HepG2 (cell line): ENCODE data around the gene ZNF284. TPM values are rescaled to one million over a fixed set of nuclear protein-coding genes. Genes with fewer than 3 reads are reported as not detected.
A peak's percentile ranks its signal among the peaks of the same experiment; 100 is the strongest.

ENCODE experiments used
- CHD4 ChIP-seq: fragments of 200-600 bp; sonication (generic); IDR thresholded peaks from 2 replicates; pipeline ENCODE4 v1.7.0; 2017; ENCODE audit warnings: mild to moderate bottlenecking, low read length, borderline replicate concordance
- IKZF1 ChIP-seq: fragments of 450-650 bp; IDR thresholded peaks from 2 replicates; pipeline ENCODE4 v1.7.1; 2016
- JUN ChIP-seq: sonication (generic); formaldehyde crosslinking; IDR thresholded peaks from 2 replicates; pipeline ENCODE4 v1.4.0; 2020; ENCODE audit warnings: mild to moderate bottlenecking, missing genetic modification reagents
- KLF9 ChIP-seq: IDR thresholded peaks from 2 replicates; pipeline ENCODE4 v1.6.1; 2016; ENCODE audit warnings: low read depth
- MXI1 ChIP-seq: IDR thresholded peaks from 3 replicates; pipeline ENCODE4 v1.6.1; 2012; ENCODE audit warnings: low read depth, low read length, inconsistent platforms, borderline replicate concordance
- ONECUT2 ChIP-seq: sonication (generic); formaldehyde crosslinking; IDR thresholded peaks from 2 replicates; pipeline ENCODE4 v1.4.0; 2020; ENCODE audit warnings: missing genetic modification reagents
- SIN3A ChIP-seq: IDR thresholded peaks from 2 replicates; pipeline ENCODE4 v1.6.1; 2011; ENCODE audit warnings: low read depth, mild to moderate bottlenecking, control low read depth, low read length, borderline replicate concordance
- SMAD3 ChIP-seq: sonication (generic); formaldehyde crosslinking; IDR thresholded peaks from 2 replicates; pipeline ENCODE4 v1.4.0; 2020; ENCODE audit warnings: missing genetic modification reagents
- SNAPC2 ChIP-seq: sonication (generic); formaldehyde crosslinking; IDR thresholded peaks from 2 replicates; pipeline ENCODE4 v1.8.1; 2022; ENCODE audit warnings: mild to moderate bottlenecking, missing genetic modification reagents
- TSC22D2 ChIP-seq: sonication (generic); formaldehyde crosslinking; IDR thresholded peaks from 2 replicates; pipeline ENCODE4 v1.5.1; 2020; ENCODE audit warnings: missing genetic modification reagents, mild to moderate bottlenecking, borderline replicate concordance
- ZBTB21 ChIP-seq: sonication (generic); formaldehyde crosslinking; IDR thresholded peaks from 2 replicates; pipeline ENCODE4 v1.4.0; 2020; ENCODE audit warnings: missing genetic modification reagents
- ZMAT5 ChIP-seq: sonication (generic); formaldehyde crosslinking; IDR thresholded peaks from 2 replicates; pipeline ENCODE4 v1.5.0; 2020; ENCODE audit warnings: mild to moderate bottlenecking, low read depth, missing genetic modification reagents, borderline replicate concordance
- ZNF24 ChIP-seq: fragments of 450-650 bp; IDR thresholded peaks from 2 replicates; pipeline ENCODE4 v1.6.1; 2017; ENCODE audit warnings: antibody characterized with exemption, mild to moderate bottlenecking
- ZNF33A ChIP-seq: sonication (generic); formaldehyde crosslinking; IDR thresholded peaks from 2 replicates; pipeline ENCODE4 v1.5.1; 2020; ENCODE audit warnings: missing genetic modification reagents, mild to moderate bottlenecking, moderate library complexity, borderline replicate concordance
- ZNF407 ChIP-seq: sonication (generic); formaldehyde crosslinking; IDR thresholded peaks from one replicate; pipeline ENCODE4 v1.5.1; 2020; ENCODE audit warnings: mild to moderate bottlenecking, missing genetic modification reagents; ENCODE audit errors: not compliant biosample characterization
- ZNF530 ChIP-seq: sonication (generic); formaldehyde crosslinking; IDR thresholded peaks from 2 replicates; pipeline ENCODE4 v1.5.0; 2020; ENCODE audit warnings: low read depth, mild to moderate bottlenecking, missing genetic modification reagents
- ZNF558 ChIP-seq: sonication (generic); formaldehyde crosslinking; IDR thresholded peaks from 2 replicates; pipeline ENCODE4 v1.9.0; 2022; ENCODE audit warnings: mild to moderate bottlenecking, missing genetic modification reagents, borderline replicate concordance
- ZNF775 ChIP-seq: sonication (generic); formaldehyde crosslinking; IDR thresholded peaks from 2 replicates; pipeline ENCODE4 v1.4.0; 2020; ENCODE audit warnings: missing genetic modification reagents, mild to moderate bottlenecking, moderate library complexity, borderline replicate concordance
- ZSCAN30 ChIP-seq: sonication (generic); formaldehyde crosslinking; IDR thresholded peaks from 2 replicates; pipeline ENCODE4 v1.5.0; 2020; ENCODE audit warnings: mild to moderate bottlenecking, missing genetic modification reagents
- ZXDC ChIP-seq: sonication (generic); formaldehyde crosslinking; IDR thresholded peaks from 2 replicates; pipeline ENCODE4 v1.5.0; 2020; ENCODE audit warnings: mild to moderate bottlenecking, missing genetic modification reagents
- polyA plus RNA-seq, 8 experiments: library from polyadenylated mRNA; depleted of rRNA in 3 of 8; stranded (reverse) in 7 of 8; unstranded in 1 of 8; fragments of >200 nt; fragmentation: Illumina TruSeq in 4 of 8; extraction: Trizol in 4 of 8; gene quantifications; 2 replicates each; pipeline versions ENCODE4 v1.2.1 to v1.2.3, GENCODE V29; 2011 to 2016; ENCODE audit warnings: low read depth in 4 of 8, missing spikeins in 1 of 8, mixed read lengths in 1 of 8; ENCODE audit not compliant: insufficient read depth in 1 of 8
- total RNA-seq, 5 experiments: library from RNA; depleted of rRNA; stranded (reverse); fragments of >200 nt; fragmentation: Illumina TruSeq; extraction: Trizol; gene quantifications; 2 replicates each; pipeline ENCODE4 v1.2.3, GENCODE V29; 2016; ENCODE audit warnings: low read depth in 1 of 5

The ZNF284 gene
- total and polyA plus RNA-seq, 2 of the 13 experiments (the other 11 are each of a cell fraction or from before 2014, with no cell fraction given), result 1.2 to 2.3 TPM

- TF ChIP-seq SIN3A (peak; percentile 91; the same call in 1 of the 2 replicates), KLF9 (no peak), ZBTB21 (CRISPR knock-in tag) (no peak), JUN (CRISPR knock-in tag) (no peak), ZMAT5 (CRISPR knock-in tag) (no peak), ONECUT2 (CRISPR knock-in tag) (no peak), ZNF775 (CRISPR knock-in tag) (no peak), ZNF33A (CRISPR knock-in tag) (no peak), MXI1 (peak; percentile 23; the same call in 1 of the 3 replicates), SMAD3 (CRISPR knock-in tag) (no peak), TSC22D2 (no peak), ZSCAN30 (CRISPR knock-in tag) (peak; percentile 37; the same call in 1 of the 2 replicates), IKZF1 (no peak), ZNF558 (CRISPR knock-in tag) (no peak), ZNF24 (no peak), ZNF407 (CRISPR knock-in tag) (no peak), SNAPC2 (CRISPR knock-in tag) (no peak), ZXDC (CRISPR knock-in tag) (no peak), CHD4 (no peak), ZNF530 (CRISPR knock-in tag) (no peak)
Observed at GRCh38 chr19:44051650-44052402, 20.1 kb upstream of the ZNF284 start, which contains the start of gene ZNF223 (continued).
